ENCODE results near the gene CALHM4. TPM values are rescaled to one million over a fixed set of nuclear protein-coding genes. Genes with fewer than 3 reads are reported as not detected.

The CALHM4 gene
- total RNA-seq, 6 experiments from 2014 or later, result not detected

Other genes starting within 250 kb of the CALHM4 start
- gene DSE, start 182.8 kb upstream of the CALHM4 start, total RNA-seq, result 10 to 100 TPM in 4 of 6 experiments, 1 to 10 TPM in 2; 8.2 to 17.4 (median 12.2) TPM
- gene CALHM6, start 92.4 kb upstream of the CALHM4 start, total RNA-seq, result 1 to 10 TPM; 1.4 to 7.8 (median 3.5) TPM
- gene CALHM5, start 42.1 kb upstream of the CALHM4 start, total RNA-seq, result under 1 TPM; 0.06 to 0.49 (median 0.18) TPM
- under 1 TPM in 2 of 6 experiments, not detected in 4; 0.12 to 0.17 TPM for gene TRAPPC3L, start 8.1 kb upstream of the CALHM4 start, total RNA-seq
- gene RWDD1, start 17.8 kb downstream of the CALHM4 start, total RNA-seq, result 10 to 100 TPM; 14.8 to 22.1 (median 21.2) TPM
- gene RSPH4A, start 62.7 kb downstream of the CALHM4 start, total RNA-seq, result under 1 TPM in 3 of 6 experiments, not detected in 3; 0.06 to 0.18 (median 0.16) TPM
- gene ZUP1, start 115.0 kb downstream of the CALHM4 start, total RNA-seq, result 1 to 10 TPM; 3.0 to 5.9 (median 4.3) TPM
- 1 to 10 TPM in 5 of 6 experiments, under 1 TPM in 1; 0.98 to 2.5 (median 2.0) TPM for gene KPNA5, start 127.5 kb downstream of the CALHM4 start, total RNA-seq
- gene FAM162B, start 212.0 kb downstream of the CALHM4 start, total RNA-seq, result under 1 TPM in 4 of 6 experiments, not detected in 2; 0.33 to 0.81 (median 0.42) TPM

All from right lobe of liver (tissue), 5 donors.